Activated CD4-positive, alpha-beta T cell treated with anti-CD3 and anti-CD28 coated beads, Interleukin-2, amount 50 U/mL, for 24 hours (primary cell): ENCODE data around the gene IL11RA.
A peak's percentile ranks its signal among the peaks of the same experiment; 100 is the strongest.

Experiments used
- DNase-seq, 2 donors: peaks; one replicate each; pipeline ENCODE4 v3.0.0-alpha.2; 2020; ENCODE audit warnings: low read depth in 1 of 2, low spot score in 1 of 2

Gene IL11RA

GRCh38 chr9:34651876-34652601 is at the start of gene IL11RA:
IL11RA (plus strand) TSS chr9:34652185; CDS start chr9:34655218, 3,033 bp downstream.
- DNase-seq, result peak in 1 of 2 donors; percentile 55

- DNase-seq, result peak; percentile 67 to 77
Observed at GRCh38 chr9:34603610-34604231, 48.3 kb upstream of the IL11RA start.

GRCh38 chr9:34606190-34606589 is 45.8 kb upstream of the IL11RA start:
- DNase-seq, result no peak

DNA sequence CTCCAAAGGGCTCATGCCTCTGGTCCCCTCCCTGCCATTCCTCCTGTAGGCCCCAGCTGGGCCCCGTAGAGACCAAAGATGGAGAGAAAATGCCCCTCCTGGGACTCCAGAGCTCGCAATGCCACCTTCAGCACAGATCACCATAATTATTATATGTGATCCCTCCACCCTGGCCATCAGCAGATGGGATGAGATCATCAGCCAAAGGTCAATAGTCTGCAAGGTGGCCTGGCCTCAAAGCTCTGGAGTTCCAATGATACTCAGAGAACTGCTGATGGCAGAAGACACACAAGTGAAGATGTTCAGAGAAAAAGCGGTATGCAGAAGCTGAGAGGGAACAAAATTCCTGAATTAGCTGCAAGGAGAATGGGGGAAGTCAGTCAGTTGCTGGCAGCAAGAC is 45.1 kb upstream of the IL11RA start:
- DNase-seq, result no peak

- no peak for DNase-seq
Observed at GRCh38 chr9:34607331-34607730, 44.7 kb upstream of the IL11RA start.

GRCh38 chr9:34610434-34611206 is 41.4 kb upstream of the IL11RA start:
- DNase-seq, result no peak

DNA sequence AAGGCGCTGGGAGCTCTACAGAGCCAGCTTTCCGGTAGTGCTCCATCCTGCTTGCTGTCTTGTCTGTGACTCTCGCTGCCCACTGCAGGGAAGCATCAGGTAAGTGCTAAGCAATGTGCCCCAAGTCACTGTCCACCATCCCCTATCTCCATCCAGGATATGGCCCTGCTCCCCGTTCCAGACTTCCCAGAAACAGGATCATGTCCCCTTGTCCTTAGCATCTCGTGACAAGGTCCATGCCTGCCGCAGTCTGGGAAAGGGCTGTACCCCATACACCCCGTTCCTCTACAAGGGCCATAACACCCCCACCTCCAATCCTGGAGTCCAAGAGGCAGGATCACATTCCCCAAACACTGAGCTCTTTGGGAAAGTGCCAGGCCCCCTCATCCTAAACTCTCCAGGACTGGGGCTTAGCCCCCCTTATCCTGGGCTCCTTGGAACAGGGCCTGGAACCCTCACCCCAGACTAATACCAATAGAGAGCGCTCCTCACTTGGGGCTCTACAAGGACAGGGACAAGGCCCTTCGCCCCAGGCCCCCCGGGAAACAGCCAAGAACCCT is 40.7 kb upstream of the IL11RA start:
- no peak for DNase-seq

DNA sequence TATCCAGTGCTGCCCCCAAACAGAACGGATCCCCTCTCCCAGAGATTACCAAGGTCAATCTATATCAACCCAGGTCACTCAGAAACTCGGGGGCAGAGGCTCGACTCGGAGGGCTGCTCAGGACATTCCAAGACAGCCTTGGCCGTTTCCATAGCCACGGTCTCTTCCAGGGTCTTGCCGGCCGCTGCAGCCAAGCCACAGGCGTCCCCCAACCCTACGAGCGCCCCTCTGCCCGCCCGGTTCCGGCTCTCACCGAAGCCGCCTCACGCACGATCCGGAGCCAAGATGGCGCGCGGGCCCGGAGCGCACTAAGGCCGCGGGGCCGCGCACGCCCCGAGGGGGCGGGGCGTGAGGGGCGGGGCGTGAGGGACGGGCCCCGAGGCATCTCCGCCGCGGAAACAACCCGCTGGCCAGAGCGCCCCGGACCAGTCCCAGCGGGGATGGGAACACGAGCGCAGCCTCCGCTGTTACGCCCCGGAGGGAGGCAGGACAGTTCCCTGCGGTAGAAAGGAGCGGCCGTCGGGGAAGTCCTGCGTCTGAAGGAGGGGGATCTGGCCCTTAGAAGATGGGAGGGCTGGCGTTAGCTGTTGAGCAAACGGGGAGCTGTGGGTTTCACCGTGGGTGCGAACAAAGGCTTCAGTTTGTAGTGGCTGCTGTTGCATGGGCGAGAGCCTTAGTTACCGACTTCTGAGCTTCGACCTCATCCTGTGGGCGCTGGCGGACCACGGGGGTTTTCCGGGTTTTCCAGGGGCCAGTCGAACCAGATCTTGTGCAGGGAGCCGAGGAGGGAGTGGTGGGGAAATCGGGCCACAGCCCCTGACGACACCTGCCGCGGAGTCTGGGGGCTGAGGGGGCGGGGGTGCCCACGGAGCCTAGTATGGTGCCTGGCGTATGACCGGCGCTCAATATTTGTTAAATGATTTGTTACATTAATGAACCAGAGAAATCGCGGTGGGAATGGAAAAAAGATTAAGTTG is 39.9 kb upstream of the IL11RA start, which contains the start of gene RPP25L:
RPP25L (minus strand) TSS at position 287 of the 977 bp plus-strand sequence. CDS start 801 bp downstream, outside the sequence.
- DNase-seq, result peak; percentile 70 to 77

DNA sequence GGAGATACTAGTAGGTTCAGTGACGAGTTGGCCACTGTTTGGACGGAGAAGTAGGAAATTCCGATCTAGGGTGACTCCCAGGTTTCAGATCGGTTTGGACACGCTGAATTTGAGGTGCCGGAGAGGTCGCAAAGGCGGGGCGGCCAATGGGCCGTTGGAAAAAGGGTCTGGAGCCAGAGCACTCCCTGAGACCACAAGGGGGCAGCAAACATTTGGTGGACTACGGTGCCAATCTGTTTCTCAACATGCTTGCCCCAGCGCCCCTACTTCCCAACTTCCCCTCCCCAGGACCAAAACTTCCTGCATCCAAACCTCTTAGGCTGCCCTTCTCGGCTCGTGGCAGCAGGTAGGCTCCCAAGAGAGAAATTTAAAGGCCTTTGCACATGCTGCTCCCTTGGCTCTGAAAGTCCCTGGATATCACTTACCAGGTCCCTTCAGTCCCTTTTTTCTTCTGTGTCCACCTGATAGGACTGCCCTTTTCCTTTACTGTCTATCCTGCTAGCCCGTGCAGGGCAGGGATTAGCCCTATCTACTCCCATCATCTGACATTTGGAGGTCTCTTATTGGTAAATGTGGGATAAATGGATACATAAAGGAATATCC is 39.1 kb upstream of the IL11RA start:
- DNase-seq, result peak; percentile 38 to 54

DNA sequence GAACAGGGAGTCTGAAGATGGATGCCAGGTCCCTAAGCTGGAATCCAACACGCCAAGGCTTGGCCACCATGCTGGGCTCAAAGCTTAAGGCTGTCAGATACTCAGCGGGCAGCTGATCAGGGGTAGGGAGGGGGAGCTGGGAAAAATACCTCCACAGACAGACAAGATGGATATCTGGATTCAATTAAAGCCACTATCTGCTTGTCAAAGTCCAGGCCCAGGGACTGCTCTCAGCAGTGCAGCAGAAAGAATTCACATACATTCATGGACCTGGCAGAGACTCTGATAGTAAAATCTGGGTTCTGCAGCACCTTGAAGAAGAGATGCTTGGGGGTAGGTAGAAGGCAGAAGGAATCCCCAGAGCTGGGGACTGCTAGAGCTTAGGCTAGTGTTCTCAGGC is 36.9 kb upstream of the IL11RA start:
- DNase-seq, result no peak

DNA sequence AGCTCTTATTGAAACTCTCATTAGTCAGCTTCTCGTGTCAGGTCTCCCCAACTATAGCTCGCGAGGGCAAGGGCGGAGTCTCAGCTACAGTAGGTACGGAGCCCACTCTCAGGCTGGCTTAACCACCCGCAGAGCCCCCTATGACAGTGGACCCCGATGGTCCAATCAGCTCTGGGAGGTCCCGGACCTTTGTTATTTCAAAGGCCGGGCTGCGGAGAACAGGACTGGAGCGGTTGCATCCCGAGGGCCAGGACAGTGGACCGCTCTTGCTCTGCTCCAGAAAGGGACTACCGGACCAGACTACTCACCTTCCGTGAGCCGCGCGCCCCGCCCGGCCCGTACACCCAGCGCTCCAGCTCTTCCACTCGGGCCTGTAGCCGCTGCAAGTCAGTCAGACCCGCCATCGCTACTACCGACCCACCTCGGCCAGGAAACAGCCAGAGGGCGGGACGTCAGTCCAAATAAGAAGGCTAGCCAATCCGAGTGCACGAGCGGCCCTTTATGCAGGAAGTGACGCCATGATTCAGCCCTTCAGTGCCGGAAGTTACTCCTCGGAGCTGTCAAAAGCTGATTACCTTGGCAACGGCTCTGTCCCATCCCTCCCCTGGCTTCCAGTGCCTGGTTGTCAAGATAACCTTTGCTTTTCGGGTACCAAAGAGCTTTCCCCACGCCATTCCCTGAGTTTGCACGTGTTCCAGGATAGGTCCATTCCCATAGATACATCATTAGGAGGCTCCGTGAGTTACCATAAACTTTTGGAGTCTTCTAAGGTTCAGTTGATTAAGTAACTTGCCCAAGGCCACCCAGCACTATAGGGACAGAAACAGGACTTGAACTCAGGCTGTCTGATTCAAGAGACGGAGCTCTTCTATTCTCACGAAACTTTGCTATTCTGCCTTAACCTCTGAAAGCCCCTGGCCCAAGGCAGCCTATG is 31.7 kb upstream of the IL11RA start, which contains the start of gene DCTN3:
DCTN3 (minus strand) TSS at position 435 of the 934 bp plus-strand sequence; CDS start at position 404, 31 bp downstream.
- peak; percentile 71 to 92 for DNase-seq

DNA sequence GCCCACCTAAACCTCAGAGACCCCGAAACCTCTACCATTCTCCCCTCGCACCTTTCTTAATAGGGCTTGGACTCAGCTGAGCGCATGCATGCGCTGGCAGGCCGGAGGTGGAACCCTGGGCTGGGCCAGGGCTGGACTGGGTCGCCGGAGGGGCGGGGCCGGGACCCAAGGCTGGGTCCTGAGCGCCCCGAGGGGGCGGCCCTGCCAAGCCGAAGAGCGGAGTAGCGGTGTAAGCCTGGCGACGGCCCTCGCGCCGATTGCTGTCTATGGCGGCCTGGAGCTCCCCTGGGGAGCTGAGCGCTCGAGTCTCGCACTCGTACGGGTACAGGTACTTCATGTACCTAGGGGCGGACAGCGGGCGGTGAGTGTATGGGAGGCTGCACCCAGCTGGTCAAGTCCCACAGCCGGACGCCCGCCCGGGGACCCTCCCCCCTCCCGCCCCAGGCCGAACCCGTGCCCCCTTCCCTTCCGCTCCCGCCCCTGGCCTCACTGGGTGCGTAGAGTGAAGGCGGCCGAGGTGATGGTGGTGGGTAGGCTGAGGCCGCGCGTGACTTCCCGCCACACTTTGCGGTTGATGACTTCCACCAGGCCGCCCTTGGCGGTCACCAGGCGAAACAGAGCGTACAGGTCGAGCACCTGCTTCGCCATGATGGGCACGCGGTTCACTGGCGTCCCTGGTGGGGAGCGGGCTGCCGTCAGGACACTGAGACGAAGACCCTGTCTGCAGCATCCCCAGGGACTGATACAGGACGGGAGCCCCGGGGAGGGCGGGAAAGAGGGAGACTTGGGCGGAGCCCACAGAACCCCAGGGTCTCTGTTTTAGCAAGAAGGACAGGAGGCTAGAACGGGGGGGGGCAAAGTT is 28.4 kb upstream of the IL11RA start:
- no peak for DNase-seq

GRCh38 chr9:34624475-34625185 is 27.4 kb upstream of the IL11RA start:
- no peak for DNase-seq

DNA sequence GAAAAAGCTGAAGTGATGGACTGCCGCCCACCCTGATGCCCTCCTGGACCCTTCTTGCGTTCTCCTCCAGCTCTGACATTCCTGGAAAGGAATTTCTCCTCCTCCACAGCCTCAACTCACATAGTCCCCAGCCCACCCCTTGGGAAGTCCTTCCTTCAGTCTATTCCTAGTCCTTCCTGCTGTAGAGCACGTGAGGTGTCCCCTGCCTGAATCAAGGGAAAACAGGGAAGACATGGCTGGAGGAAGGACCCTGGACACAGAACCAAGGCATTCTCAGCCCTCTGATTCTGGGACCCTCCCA is 26.8 kb upstream of the IL11RA start:
- no peak for DNase-seq

DNA sequence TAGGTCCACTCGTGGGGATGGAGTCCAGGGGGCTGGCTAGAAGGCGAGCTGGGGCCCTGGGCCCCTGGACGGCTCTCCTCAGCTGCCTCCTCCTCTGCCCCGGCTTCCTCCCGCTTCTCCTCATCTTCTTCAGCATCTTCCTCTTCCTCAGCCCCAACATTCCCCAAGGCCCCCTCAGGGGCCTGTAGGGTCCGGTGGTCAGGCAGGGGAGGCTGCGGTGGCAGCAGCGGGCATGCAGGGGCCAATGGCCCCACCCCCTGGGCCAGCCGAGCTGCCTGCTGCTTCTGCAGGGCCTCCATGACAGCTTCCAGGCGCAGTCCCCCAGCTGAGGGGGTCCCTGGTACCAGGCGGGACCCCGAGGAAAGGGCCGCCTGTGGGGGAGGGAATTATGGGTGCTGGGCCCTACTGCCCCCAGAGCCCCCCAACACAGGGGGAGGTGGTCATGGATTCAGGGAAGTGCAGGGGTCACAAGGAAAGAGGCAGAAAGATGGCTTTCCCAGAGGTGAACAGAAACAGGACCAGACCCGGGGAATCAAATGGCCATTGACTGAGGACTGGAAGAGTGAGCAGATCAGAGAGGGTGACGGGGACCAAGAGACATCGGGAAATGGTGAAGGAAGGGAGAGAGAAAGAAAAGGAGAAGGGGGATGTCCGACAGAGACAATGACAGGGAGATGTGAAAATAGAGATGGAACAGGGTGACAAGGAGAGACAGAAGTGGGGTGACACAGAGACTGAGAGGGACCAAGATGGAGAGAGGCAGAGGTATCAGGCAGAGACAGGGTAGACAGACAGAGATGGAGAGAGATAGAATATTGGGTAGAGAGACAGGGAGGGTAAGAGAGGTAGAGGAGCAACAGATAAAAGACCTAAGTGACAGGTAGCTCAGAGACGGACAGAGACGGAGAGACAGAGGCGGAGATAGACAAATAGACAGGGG is 24.0 kb upstream of the IL11RA start:
- no peak for DNase-seq
